GM23338 (cell line): ENCODE measurements around the gene SUMF1. TPM values are rescaled to one million over a fixed set of nuclear protein-coding genes. Genes with fewer than 3 reads are reported as not detected.

Experiments used
- CTCF ChIP-seq, 2 experiments: fragments of 200-600 bp in 1 of 2; sonication (generic) in 1 of 2; conservative IDR thresholded peaks; 2 replicates each; pipeline versions ENCODE4 v1.5.1 to v1.6.1; 2016 to 2017; ENCODE audit warnings: antibody characterized with exemption in 2 of 2, low read depth in 2 of 2, mild to moderate bottlenecking in 2 of 2, moderate library complexity in 1 of 2
- ETS1 ChIP-seq: IDR thresholded peaks from 2 replicates; pipeline ENCODE4 v1.6.1; 2016; ENCODE audit warnings: antibody characterized with exemption
- EZH2phosphoT487 ChIP-seq: fragments of 200-600 bp; sonication (generic); IDR thresholded peaks from one replicate; pipeline ENCODE4 v1.8.1; 2018; ENCODE audit warnings: antibody characterized with exemption; ENCODE audit not compliant: unreplicated experiment
- POLR2AphosphoS5 ChIP-seq: IDR thresholded peaks from 2 replicates; pipeline ENCODE4 v1.6.1; 2016; ENCODE audit warnings: antibody characterized with exemption, low read depth
- STAT1 ChIP-seq: IDR thresholded peaks from one replicate; pipeline ENCODE4 v1.6.1; 2016; ENCODE audit warnings: antibody characterized with exemption; ENCODE audit not compliant: unreplicated experiment
- ZNF331 ChIP-seq: fragments of 250-450 bp; sonication (Bioruptor Pico); IDR thresholded peaks from 2 replicates; pipeline ENCODE4 v1.5.0; 2020; ENCODE audit warnings: low read depth, mild to moderate bottlenecking, moderate library complexity
- ZNF462 ChIP-seq: fragments of 250-450 bp; sonication (Bioruptor Pico); IDR thresholded peaks from 2 replicates; pipeline ENCODE4 v1.5.0; 2020; ENCODE audit warnings: mild to moderate bottlenecking, moderate library complexity
- polyA plus RNA-seq: library from polyadenylated mRNA; unstranded; fragments of >200 nt; fragmentation: Nextera tagmentation; extraction: Ambion mirVana; gene quantifications from 2 replicates; pipeline ENCODE4 v1.2.1, GENCODE V29; 2016
- total RNA-seq: library from RNA; depleted of rRNA; stranded (reverse); fragments of >200 nt; shearing (Covaris generic); gene quantifications from 2 replicates; pipeline ENCODE4 v1.2.3, GENCODE V29; 2014

Gene SUMF1
- total and polyA plus RNA-seq, 2 experiments from 2014 or later: 6.9 to 20.3 TPM

GRCh38 chr3:4447295-4447999 is 19.6 kb downstream of the SUMF1 start (continued):
- TF ChIP-seq ZNF462 (CRISPR knock-in tag) (no peak), STAT1 (no peak), CTCF (conservative IDR thresholded peaks at IDR 0.05; ENCODE audit: low read depth in 2 of 2) (no peak), POLR2AphosphoS5 (no peak), ZNF331 (no peak), EZH2phosphoT487 (no peak), ETS1 (no peak)
